CD4-positive, CD25-positive, alpha-beta regulatory T cell (primary cell): ENCODE measurements around the gene MRPL18. TPM values are rescaled to one million over a fixed set of nuclear protein-coding genes. Genes with fewer than 3 reads are reported as not detected.

Experiments used
- ATAC-seq, 2 donors: fragments of 150-1000 bp; cut with Tn5 transposase; one replicate each; pipeline ENCODE4 v1.10.0; 2021; ENCODE audit warnings: low read depth in 2 of 2, moderate number of reproducible peaks in 2 of 2, moderate library complexity in 1 of 2
- DNase-seq, 3 donors: peaks; one replicate each; pipeline versions ENCODE4 v3.0.0 to v3.0.0-alpha.2; 2012 to 2022; ENCODE audit warnings: mixed read lengths in 1 of 3
- H3K27ac ChIP-seq: one replicate; pipeline ENCODE4 v1.7.0; 2013; ENCODE audit warnings: mild to moderate bottlenecking, low read length; ENCODE audit not compliant: insufficient read depth, poor library complexity, severe bottlenecking
- H3K27me3 ChIP-seq: one replicate; pipeline ENCODE4 v1.7.0; 2013; ENCODE audit warnings: low read length; ENCODE audit not compliant: control insufficient read depth, insufficient read depth
- H3K36me3 ChIP-seq: one replicate; pipeline ENCODE4 v1.7.0; 2013; ENCODE audit warnings: mild to moderate bottlenecking, low read length, moderate library complexity; ENCODE audit not compliant: control insufficient read depth, insufficient read depth
- H3K4me1 ChIP-seq: 2 replicates; pipeline ENCODE4 v1.7.0; 2013; ENCODE audit warnings: mild to moderate bottlenecking, low read length; ENCODE audit not compliant: insufficient read depth, control insufficient read depth, poor library complexity, severe bottlenecking
- H3K4me3 ChIP-seq: one replicate; pipeline ENCODE4 v1.7.0; 2013; ENCODE audit warnings: low read depth, mild to moderate bottlenecking, low read length, moderate library complexity
- H3K9me3 ChIP-seq, 2 experiments: 1 replicate in 1 of 2; 2 replicates in 1 of 2; pipeline ENCODE4 v1.7.0; 2013; ENCODE audit warnings: low read length in 2 of 2, mild to moderate bottlenecking in 1 of 2, moderate library complexity in 1 of 2; ENCODE audit not compliant: control insufficient read depth in 2 of 2
- H3K27ac Mint-ChIP-seq, 3 donors: one replicate each; pipeline ENCODE4 v1.8.0; 2020 to 2022; ENCODE audit warnings: mild to moderate bottlenecking in 3 of 3, mixed read lengths in 3 of 3, moderate library complexity in 2 of 3
- H3K27me3 Mint-ChIP-seq: one replicate; pipeline ENCODE4 v1.8.0; 2022; ENCODE audit warnings: mild to moderate bottlenecking, mixed read lengths
- H3K36me3 Mint-ChIP-seq: one replicate; pipeline ENCODE4 v1.8.0; 2020; ENCODE audit warnings: mixed read lengths
- H3K4me1 Mint-ChIP-seq, 4 donors: one replicate each; pipeline ENCODE4 v1.8.0; 2020 to 2022; ENCODE audit warnings: mixed read lengths in 4 of 4, mild to moderate bottlenecking in 1 of 4
- H3K4me3 Mint-ChIP-seq, 4 donors: one replicate each; pipeline ENCODE4 v1.8.0; 2020 to 2022; ENCODE audit warnings: mild to moderate bottlenecking in 4 of 4, mixed read lengths in 4 of 4, moderate library complexity in 3 of 4
- H3K9me3 Mint-ChIP-seq, 7 donors: one replicate each; pipeline ENCODE4 v1.8.0; 2020 to 2022; ENCODE audit warnings: mixed read lengths in 7 of 7, mild to moderate bottlenecking in 3 of 7, moderate library complexity in 2 of 7
- polyA plus RNA-seq, 4 donors: library from polyadenylated mRNA; unstranded; fragments of 300-500 nt; fragmentation: Illumina TruSeq; gene quantifications; one replicate each; pipeline ENCODE4 v1.2.3, GENCODE V29; 2021
- total RNA-seq: library from RNA; stranded (reverse); gene quantifications from one replicate; pipeline ENCODE4 v1.2.3, GENCODE V29; 2022

MRPL18 gene
- total and polyA plus RNA-seq, 5 donors from 2014 or later: 21.7 to 122 (median 94.5) TPM

GRCh38 chr6:159797554-159797953 is 7.3 kb downstream of the MRPL18 start:
- Mint-ChIP-seq H3K36me3 (peaks cover 33% of the 10 kb centered on the region), H3K4me1 (peaks cover 9 to 36% (median 19%) of the 10 kb centered on the region in 4 donors), H3K4me3 (no peak overlapping the region), H3K27ac (peak overlapping the region in 1 of 3 donors; percentile 44), H3K9me3 (no peaks in the 10 kb centered on the region), H3K27me3 (no peaks in the 10 kb centered on the region)
- ATAC-seq: no peak
- Histone ChIP-seq H3K9me3 (no peaks in the 10 kb centered on the region), H3K27me3 (no peaks in the 10 kb centered on the region), H3K36me3 (peaks cover 48% of the 10 kb centered on the region), H3K27ac (no peak overlapping the region), H3K4me3 (no peak overlapping the region), H3K4me1 (peaks cover under 1% of the 10 kb centered on the region)
- no peak for DNase-seq

GRCh38 chr6:159800141-159800865 is 10.0 kb downstream of the MRPL18 start, which contains the start of gene PNLDC1:
Gene PNLDC1 (plus strand): TSS chr6:159800276. CDS start chr6:159800308, 32 bp downstream.
- H3K4me1 ChIP-seq: no peaks in the 10 kb centered on the region
- peak within 1 kb of the TSS in 1 of 3 donors; percentile 86 for H3K27ac Mint-ChIP-seq
- H3K27ac ChIP-seq: no peak within 1 kb of the TSS
- ATAC-seq (no peak), DNase-seq (no peak)
- H3K4me3 ChIP-seq: no peak within 1 kb of the TSS
- H3K4me1 Mint-ChIP-seq: peaks cover 0 to 18% (median 12%) of the 10 kb centered on the region in 4 donors
- H3K27me3 ChIP-seq: no peaks in the 10 kb centered on the region
- no peaks in the 10 kb centered on the region for H3K27me3 Mint-ChIP-seq
- no peak within 1 kb of the TSS for H3K4me3 Mint-ChIP-seq
- H3K9me3 ChIP-seq: no peaks in the 10 kb centered on the region
- peaks cover 25% of the 10 kb centered on the region for H3K36me3 Mint-ChIP-seq
- H3K36me3 ChIP-seq: peaks cover 38% of the 10 kb centered on the region
- no peaks in the 10 kb centered on the region for H3K9me3 Mint-ChIP-seq

GRCh38 chr6:159801935-159802334 is 11.7 kb downstream of the MRPL18 start:
- no peak overlapping the region for H3K4me3 Mint-ChIP-seq
- H3K36me3 Mint-ChIP-seq: peaks cover 25% of the 10 kb centered on the region
- peaks cover 0 to 15% (median 6%) of the 10 kb centered on the region in 4 donors for H3K4me1 Mint-ChIP-seq
- DNase-seq: no peak
- H3K4me3 ChIP-seq: no peak overlapping the region
- H3K36me3 ChIP-seq: peaks cover 30% of the 10 kb centered on the region
- no peaks in the 10 kb centered on the region for H3K27me3 ChIP-seq
- no peaks in the 10 kb centered on the region for H3K9me3 Mint-ChIP-seq
- H3K27ac Mint-ChIP-seq: no peak overlapping the region
- no peak for ATAC-seq
- no peak overlapping the region for H3K27ac ChIP-seq
- H3K4me1 ChIP-seq: no peaks in the 10 kb centered on the region
- no peaks in the 10 kb centered on the region for H3K9me3 ChIP-seq
- no peaks in the 10 kb centered on the region for H3K27me3 Mint-ChIP-seq

GRCh38 chr6:159804504-159804903 is 14.2 kb downstream of the MRPL18 start:
- no peak overlapping the region for H3K27ac ChIP-seq
- no peak for ATAC-seq
- H3K4me1 Mint-ChIP-seq: no peaks in the 10 kb centered on the region

GRCh38 chr6:159805440-159806020 is 15.3 kb downstream of the MRPL18 start:
- no peaks in the 10 kb centered on the region for H3K4me1 ChIP-seq
- Mint-ChIP-seq H3K27ac (no peak overlapping the region), H3K4me1 (no peaks in the 10 kb centered on the region), H3K9me3 (no peaks in the 10 kb centered on the region), H3K36me3 (peaks cover 13% of the 10 kb centered on the region), H3K4me3 (no peak overlapping the region), H3K27me3 (no peaks in the 10 kb centered on the region)
- H3K9me3 ChIP-seq: no peaks in the 10 kb centered on the region
- no peak overlapping the region for H3K4me3 ChIP-seq
- no peaks in the 10 kb centered on the region for H3K36me3 ChIP-seq
- DNase-seq (no peak), ATAC-seq (no peak)
- H3K27ac ChIP-seq: no peak overlapping the region
- no peaks in the 10 kb centered on the region for H3K27me3 ChIP-seq

More at GRCh38 chr6:159804504-159804903, 14.2 kb downstream of the MRPL18 start:
- Mint-ChIP-seq H3K27ac (no peak overlapping the region), H3K9me3 (no peaks in the 10 kb centered on the region), H3K4me3 (no peak overlapping the region), H3K36me3 (peaks cover 11% of the 10 kb centered on the region), H3K27me3 (no peaks in the 10 kb centered on the region)
- Histone ChIP-seq H3K9me3 (no peaks in the 10 kb centered on the region), H3K36me3 (peaks cover 4% of the 10 kb centered on the region), H3K27me3 (no peaks in the 10 kb centered on the region), H3K4me3 (no peak overlapping the region), H3K4me1 (no peaks in the 10 kb centered on the region)
- DNase-seq: no peak

- H3K9me3 Mint-ChIP-seq: no peaks in the 10 kb centered on the region
- no peak overlapping the region for H3K4me3 Mint-ChIP-seq
- Histone ChIP-seq H3K27me3 (no peaks in the 10 kb centered on the region), H3K27ac (no peak overlapping the region), H3K9me3 (no peaks in the 10 kb centered on the region), H3K36me3 (no peaks in the 10 kb centered on the region), H3K4me3 (no peak overlapping the region), H3K4me1 (no peaks in the 10 kb centered on the region)
- peaks cover 16% of the 10 kb centered on the region for H3K36me3 Mint-ChIP-seq
- H3K4me1 Mint-ChIP-seq: no peaks in the 10 kb centered on the region
- no peaks in the 10 kb centered on the region for H3K27me3 Mint-ChIP-seq
- DNase-seq (no peak), ATAC-seq (no peak)
- H3K27ac Mint-ChIP-seq: no peak overlapping the region
These were observed 15.8 kb downstream of the MRPL18 start for GRCh38 chr6:159806021-159806458.

- Histone ChIP-seq H3K27ac (no peak overlapping the region), H3K36me3 (no peaks in the 10 kb centered on the region), H3K9me3 (no peaks in the 10 kb centered on the region), H3K27me3 (no peaks in the 10 kb centered on the region), H3K4me3 (no peak overlapping the region), H3K4me1 (no peaks in the 10 kb centered on the region)
- Mint-ChIP-seq H3K36me3 (peaks cover 15% of the 10 kb centered on the region), H3K4me1 (no peaks in the 10 kb centered on the region), H3K27ac (no peak overlapping the region), H3K9me3 (no peaks in the 10 kb centered on the region), H3K4me3 (no peak overlapping the region), H3K27me3 (no peaks in the 10 kb centered on the region)
- DNase-seq (no peak), ATAC-seq (no peak)
These were observed 17.0 kb downstream of the MRPL18 start for GRCh38 chr6:159807150-159807858.
